RPMI7951 (cell line): ENCODE measurements around the gene PASD1. TPM values are rescaled to one million over a fixed set of nuclear protein-coding genes. Genes with fewer than 3 reads are reported as not detected.
"Not testable (repeated sequence)": the region's sequence is repeated elsewhere in the genome, so short reads cannot be mapped to it uniquely, and the experiment has no call there.

ENCODE experiments used
- DNase-seq: peaks from one replicate; pipeline ENCODE4 v3.0.0-alpha.2; 2012; ENCODE audit warnings: low read depth
- total RNA-seq: library from RNA; depleted of rRNA; stranded (reverse); fragments of >200 nt; shearing (Covaris generic); gene quantifications from 2 replicates; pipeline ENCODE4 v1.2.3, GENCODE V29; 2014; rRNA removed

Gene PASD1
- not detected in 2 replicates for total RNA-seq

GRCh38 chrX:151563449-151563848, at the start of gene PASD1:
Gene PASD1 (plus strand): TSS chrX:151563675. CDS start chrX:151601554, 37,879 bp downstream.
- DNase-seq, result no peak

- no peak for DNase-seq
These were observed 48.2 kb upstream of the PASD1 start for GRCh38 chrX:151515237-151515636.

GRCh38 chrX:151516538-151517187, 46.8 kb upstream of the PASD1 start:
- DNase-seq, result no peak

GRCh38 chrX:151517421-151517820, 46.1 kb upstream of the PASD1 start:
- no peak for DNase-seq

GRCh38 chrX:151523351-151523750, 40.1 kb upstream of the PASD1 start:
- DNase-seq, result no peak

- no peak for DNase-seq
These were observed 26.9 kb upstream of the PASD1 start for GRCh38 chrX:151536571-151536970.

- no peak for DNase-seq
These were observed 25.9 kb upstream of the PASD1 start for GRCh38 chrX:151537572-151537971.

- no peak for DNase-seq
These were observed 25.0 kb upstream of the PASD1 start for GRCh38 chrX:151538190-151539122.

- no peak for DNase-seq
These were observed 19.8 kb upstream of the PASD1 start for GRCh38 chrX:151543706-151544105.

GRCh38 chrX:151546226-151546625, 17.2 kb upstream of the PASD1 start:
- not testable (repeated sequence) for DNase-seq

GRCh38 chrX:151551176-151551575, 12.3 kb upstream of the PASD1 start:
- DNase-seq, result not testable (repeated sequence)

GRCh38 chrX:151552743-151553142, 10.7 kb upstream of the PASD1 start:
- no peak for DNase-seq

GRCh38 chrX:151555301-151555700, 8.2 kb upstream of the PASD1 start:
- DNase-seq, result not testable (repeated sequence)

GRCh38 chrX:151562485-151562884, 990 bp upstream of the PASD1 start:
- DNase-seq, result not testable (repeated sequence)

GRCh38 chrX:151563003-151563402, 472 bp upstream of the PASD1 start:
- not testable (repeated sequence) for DNase-seq

- DNase-seq, result no peak
These were observed 560 bp downstream of the PASD1 start for GRCh38 chrX:151564035-151564434.

GRCh38 chrX:151566872-151567271, 3.4 kb downstream of the PASD1 start:
- DNase-seq, result not testable (repeated sequence)

- no peak for DNase-seq
These were observed 7.1 kb downstream of the PASD1 start for GRCh38 chrX:151570561-151570960.

GRCh38 chrX:151593384-151593783, 29.9 kb downstream of the PASD1 start:
- not testable (repeated sequence) for DNase-seq

- no peak for DNase-seq
These were observed 32.8 kb downstream of the PASD1 start for GRCh38 chrX:151596282-151596681.

GRCh38 chrX:151604931-151605330, 41.5 kb downstream of the PASD1 start:
- no peak for DNase-seq

- no peak for DNase-seq
These were observed 45.7 kb downstream of the PASD1 start for GRCh38 chrX:151609222-151609621.

- no peak for DNase-seq
These were observed 57.9 kb downstream of the PASD1 start for GRCh38 chrX:151621422-151621821.
